GM19467 (cell line): ENCODE measurements around the gene TGM6.

ENCODE experiments used
- ATAC-seq: cut with Tn5 transposase; IDR thresholded peaks from one replicate; pipeline ENCODE4 v1.9.1; 2021; ENCODE audit warnings: mild to moderate bottlenecking, moderate library complexity; ENCODE audit not compliant: unreplicated experiment

The TGM6 gene

GRCh38 chr20:2480381-2480780, 99.7 kb downstream of the TGM6 start:
- no peak for ATAC-seq
